GM21515 (cell line): Measurements from ENCODE around the gene FLOT2.
"Not testable (repeated sequence)": the region's sequence is repeated elsewhere in the genome, so short reads cannot be mapped to it uniquely, and the experiment has no call there.

Experiments used
- ATAC-seq: cut with Tn5 transposase; IDR thresholded peaks from one replicate; pipeline ENCODE4 v1.9.1; 2021; ENCODE audit not compliant: unreplicated experiment

Gene FLOT2

GRCh38 chr17:28897769-28898526 lies 415 bp upstream of the FLOT2 start:
- no peak for ATAC-seq

- no peak for ATAC-seq
These were observed 1.0 kb downstream of the FLOT2 start for GRCh38 chr17:28896491-28896883.

GRCh38 chr17:28895794-28896447 lies 1.6 kb downstream of the FLOT2 start:
- no peak for ATAC-seq

GRCh38 chr17:28893248-28894183 lies 4.0 kb downstream of the FLOT2 start:
- ATAC-seq, result not testable (repeated sequence)

GRCh38 chr17:28892024-28892423 lies 5.5 kb downstream of the FLOT2 start:
- ATAC-seq, result no peak

- ATAC-seq, result no peak
These were observed 6.3 kb downstream of the FLOT2 start for GRCh38 chr17:28891201-28891600.

GRCh38 chr17:28889996-28890395 lies 7.5 kb downstream of the FLOT2 start:
- ATAC-seq, result no peak

GRCh38 chr17:28888832-28889231 lies 8.7 kb downstream of the FLOT2 start:
- no peak for ATAC-seq

- ATAC-seq, result no peak
These were observed 9.6 kb downstream of the FLOT2 start for GRCh38 chr17:28887871-28888471.

GRCh38 chr17:28885951-28886350 lies 11.6 kb downstream of the FLOT2 start:
- ATAC-seq, result no peak

- ATAC-seq, result no peak
These were observed 12.2 kb downstream of the FLOT2 start for GRCh38 chr17:28885363-28885762.

- no peak for ATAC-seq
These were observed 13.4 kb downstream of the FLOT2 start for GRCh38 chr17:28883967-28884702.

- no peak for ATAC-seq
These were observed 15.2 kb downstream of the FLOT2 start for GRCh38 chr17:28882154-28882895.

- no peak for ATAC-seq
These were observed 15.9 kb downstream of the FLOT2 start for GRCh38 chr17:28881533-28882056.

GRCh38 chr17:28880572-28880945 lies 17.0 kb downstream of the FLOT2 start:
- ATAC-seq, result no peak

- ATAC-seq, result no peak
These were observed 17.5 kb downstream of the FLOT2 start for GRCh38 chr17:28879886-28880571.

- ATAC-seq, result no peak
These were observed 18.6 kb downstream of the FLOT2 start for GRCh38 chr17:28878981-28879380.

- no peak for ATAC-seq
These were observed 19.2 kb downstream of the FLOT2 start for GRCh38 chr17:28878158-28878910.
